ENCODE measurements around the gene RNASE7.

The RNASE7 gene

GRCh38 chr14:21055432-21056117 is 13.4 kb downstream of the RNASE7 start:
- DNase-seq (ENCODE audit: extremely low spot score): no peak
- CTCF ChIA-PET: interaction anchor here (1.3 to 2.7 kb wide), 3 partner anchors 10 to 41 kb away, joined by 3 to 11 read pairs (median 5); no protein-coding TSS in a partner anchor
- no peak for TF ChIP-seq CTCF (IDR thresholded peaks at IDR 0.05; ENCODE audit: control extremely low read depth, extremely low read depth, low read depth, missing control alignments)
- POLR2A ChIA-PET: no interaction called here

GRCh38 chr14:21056520-21057163 is 14.5 kb downstream of the RNASE7 start:
- POLR2A ChIA-PET: no interaction called here
- DNase-seq (ENCODE audit: extremely low spot score): no peak
- CTCF ChIA-PET: interaction anchor here (0.9 to 2.7 kb wide), 6 partner anchors 9 to 51 kb away, joined by 3 to 11 read pairs (median 4); no protein-coding TSS in a partner anchor
- TF ChIP-seq CTCF (IDR thresholded peaks at IDR 0.05; ENCODE audit: control extremely low read depth, extremely low read depth, low read depth, missing control alignments): no peak

GRCh38 chr14:21057803-21058675 is 15.9 kb downstream of the RNASE7 start, which contains the start of gene RNASE8:
RNASE8 (plus strand) TSS chr14:21057822; CDS start chr14:21057893, 71 bp downstream.
- DNase-seq (ENCODE audit: extremely low spot score): no peak
- ChIA-PET POLR2A (no interaction called here), CTCF (interaction anchor here (0.9 to 2.7 kb wide), 10 partner anchors 7 to 97 kb away, joined by 3 to 11 read pairs (median 4); partner anchors contain the start of gene ARHGEF40)
- TF ChIP-seq CTCF (IDR thresholded peaks at IDR 0.05; ENCODE audit: control extremely low read depth, extremely low read depth, low read depth, missing control alignments): no peak

GRCh38 chr14:21058903-21059302 is 16.7 kb downstream of the RNASE7 start:
- ChIA-PET CTCF (interaction anchor here (0.9 to 2.2 kb wide), 8 partner anchors 10 to 98 kb away, joined by 3 to 11 read pairs (median 4); partner anchors contain the start of gene ARHGEF40), POLR2A (no interaction called here)
- TF ChIP-seq CTCF (IDR thresholded peaks at IDR 0.05; ENCODE audit: control extremely low read depth, extremely low read depth, low read depth, missing control alignments): no peak
- no peak for DNase-seq (ENCODE audit: extremely low spot score)

- TF ChIP-seq CTCF (IDR thresholded peaks at IDR 0.05; ENCODE audit: control extremely low read depth, extremely low read depth, low read depth, missing control alignments): no peak
- DNase-seq (ENCODE audit: extremely low spot score): no peak
- ChIA-PET POLR2A (no interaction called here), CTCF (interaction anchor here (0.6 to 2.2 kb wide), 3 partner anchors 8 to 45 kb away, joined by 3 to 11 read pairs (median 3); no protein-coding TSS in a partner anchor)
Measured at GRCh38 chr14:21059842-21060613, 17.9 kb downstream of the RNASE7 start.
